Activated CD8-positive, alpha-beta memory T cell treated with anti-CD3 and anti-CD28 coated beads for 36 hours (primary cell): Measurements from ENCODE around the gene MFGE8. TPM values are rescaled to one million over a fixed set of nuclear protein-coding genes. Genes with fewer than 3 reads are reported as not detected.

Experiments
- CTCF ChIA-PET: fragments of 350-600 bp; sonication (Branson Sonifier 250); formaldehyde crosslinking; loops from one replicate; lab custom pipeline; 2021; ENCODE audit warnings: antibody characterized with exemption; lab: Charles Lee
- POLR2A ChIA-PET: fragments of 350-600 bp; sonication (Branson Sonifier 250); formaldehyde crosslinking; loops from one replicate; lab custom pipeline; 2021; ENCODE audit warnings: antibody characterized with exemption; lab: Charles Lee
- total RNA-seq, 2 experiments: library from RNA; stranded (reverse); gene quantifications; one replicate each; pipeline ENCODE4 v1.2.3, GENCODE V29; 2021

MFGE8 gene
- total RNA-seq, 2 experiments from 2014 or later: 18.6 to 19.9 TPM

DNA sequence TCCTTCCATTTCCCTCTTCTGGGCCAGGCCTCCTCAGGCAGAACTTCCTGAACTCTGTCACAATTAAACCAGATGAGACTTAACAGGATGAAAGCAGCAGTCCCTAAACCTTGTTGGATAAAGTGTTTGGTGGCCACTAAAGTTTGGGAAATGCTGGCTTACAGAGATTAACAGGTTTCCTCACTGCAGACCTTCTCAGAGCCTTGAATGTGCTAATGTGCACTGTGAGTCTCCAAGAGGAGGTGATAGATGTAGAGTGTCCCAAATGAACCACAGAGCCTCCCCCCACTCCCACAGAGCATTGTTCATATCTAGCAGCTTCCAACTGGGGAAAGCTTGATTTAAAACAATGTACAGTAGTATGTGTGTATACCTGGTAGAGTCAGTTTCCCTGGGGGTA, 60.7 kb downstream of the MFGE8 start:
- ChIA-PET CTCF (no interaction called here), POLR2A (no interaction called here)

GRCh38 chr15:88849376-88850072, 63.7 kb downstream of the MFGE8 start:
- CTCF ChIA-PET: no interaction called here
- POLR2A ChIA-PET: no interaction called here

Other genes starting within 250 kb of the MFGE8 start
- gene ACAN, start 109.9 kb downstream of the MFGE8 start, total RNA-seq: not detected
- 10 to 100 TPM; 27.2 to 30.3 TPM for gene HAPLN3, start 17.8 kb downstream of the MFGE8 start, total RNA-seq
- gene ABHD2, start 175.1 kb upstream of the MFGE8 start, total RNA-seq: 10 to 100 TPM; 59.2 to 59.5 TPM